Measurements from ENCODE around the gene PMS1. TPM values are rescaled to one million over a fixed set of nuclear protein-coding genes. Genes with fewer than 3 reads are reported as not detected.
A peak's percentile ranks its signal among the peaks of the same experiment; 100 is the strongest.
"Not testable (repeated sequence)": the region's sequence is repeated elsewhere in the genome, so short reads cannot be mapped to it uniquely, and the experiment has no call there.

The PMS1 gene
- polyA plus RNA-seq, 1 donor from 2014 or later = 50.9 TPM

DNA sequence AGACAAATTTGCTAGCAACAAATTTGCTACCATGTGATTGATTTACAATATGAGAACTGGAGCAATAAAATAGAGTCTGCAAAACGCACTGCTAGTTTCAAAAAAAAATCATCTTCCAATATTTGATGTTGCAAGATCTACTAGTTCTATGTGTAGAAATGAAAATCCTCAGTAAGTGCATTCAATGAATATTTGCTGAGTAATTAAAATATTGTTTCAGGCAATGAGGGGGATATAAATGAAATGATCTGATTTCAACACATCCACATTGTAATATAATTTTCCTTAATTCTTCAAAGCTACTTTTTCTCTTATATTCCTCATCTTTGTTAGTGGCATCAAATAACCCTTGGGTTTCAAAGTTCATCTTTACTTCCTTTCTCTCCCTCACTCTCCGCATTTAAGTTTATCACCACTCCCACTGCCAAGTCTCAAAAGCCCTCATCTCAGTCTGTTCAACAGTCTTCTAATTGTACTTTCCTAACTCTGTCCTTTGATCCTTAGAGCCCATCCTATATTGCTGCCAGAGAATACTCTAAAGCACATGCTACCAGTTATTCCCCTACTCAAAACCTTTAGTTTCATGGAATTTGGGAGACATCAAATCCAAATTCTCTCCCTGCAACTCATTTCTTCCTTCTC is 27.8 kb upstream of the PMS1 start:
- Histone ChIP-seq H3K4me3 (ENCODE audit: low read length) (no peak overlapping the region), H3K9me3 (ENCODE audit: low read length) (no peaks in the 10 kb centered on the region), H3K27ac (ENCODE audit: low read length) (no peak overlapping the region), H3F3A (ENCODE audit: insufficient read depth, low read length, poor library complexity, severe bottlenecking) (no peaks in the 10 kb centered on the region), H4K20me1 (ENCODE audit: insufficient read depth) (no peaks in the 10 kb centered on the region), H2AFZ (ENCODE audit: low read depth, low read length) (no peak overlapping the region), H3K36me3 (ENCODE audit: insufficient read depth, low read length) (no peaks in the 10 kb centered on the region), H3K79me2 (replicated peaks; ENCODE audit: insufficient read depth, low read length) (no peaks in the 10 kb centered on the region), H3K4me2 (ENCODE audit: low read length) (no peak overlapping the region), H3K9me2 (ENCODE audit: insufficient read depth, low read length) (no peaks in the 10 kb centered on the region), H3K9ac (ENCODE audit: low read length) (no peak overlapping the region), H3K27me3 (ENCODE audit: insufficient read depth, low read depth, low read length) (no peaks in the 10 kb centered on the region)
- TF ChIP-seq POLR2AphosphoS5 (IDR thresholded peaks at IDR 0.05) = no peak
- no peak for TF ChIP-seq EZH2 (IDR thresholded peaks at IDR 0.05; ENCODE audit: borderline replicate concordance, insufficient read depth, low read length, poor library complexity, severe bottlenecking)
- TF ChIP-seq, protein P1, sequence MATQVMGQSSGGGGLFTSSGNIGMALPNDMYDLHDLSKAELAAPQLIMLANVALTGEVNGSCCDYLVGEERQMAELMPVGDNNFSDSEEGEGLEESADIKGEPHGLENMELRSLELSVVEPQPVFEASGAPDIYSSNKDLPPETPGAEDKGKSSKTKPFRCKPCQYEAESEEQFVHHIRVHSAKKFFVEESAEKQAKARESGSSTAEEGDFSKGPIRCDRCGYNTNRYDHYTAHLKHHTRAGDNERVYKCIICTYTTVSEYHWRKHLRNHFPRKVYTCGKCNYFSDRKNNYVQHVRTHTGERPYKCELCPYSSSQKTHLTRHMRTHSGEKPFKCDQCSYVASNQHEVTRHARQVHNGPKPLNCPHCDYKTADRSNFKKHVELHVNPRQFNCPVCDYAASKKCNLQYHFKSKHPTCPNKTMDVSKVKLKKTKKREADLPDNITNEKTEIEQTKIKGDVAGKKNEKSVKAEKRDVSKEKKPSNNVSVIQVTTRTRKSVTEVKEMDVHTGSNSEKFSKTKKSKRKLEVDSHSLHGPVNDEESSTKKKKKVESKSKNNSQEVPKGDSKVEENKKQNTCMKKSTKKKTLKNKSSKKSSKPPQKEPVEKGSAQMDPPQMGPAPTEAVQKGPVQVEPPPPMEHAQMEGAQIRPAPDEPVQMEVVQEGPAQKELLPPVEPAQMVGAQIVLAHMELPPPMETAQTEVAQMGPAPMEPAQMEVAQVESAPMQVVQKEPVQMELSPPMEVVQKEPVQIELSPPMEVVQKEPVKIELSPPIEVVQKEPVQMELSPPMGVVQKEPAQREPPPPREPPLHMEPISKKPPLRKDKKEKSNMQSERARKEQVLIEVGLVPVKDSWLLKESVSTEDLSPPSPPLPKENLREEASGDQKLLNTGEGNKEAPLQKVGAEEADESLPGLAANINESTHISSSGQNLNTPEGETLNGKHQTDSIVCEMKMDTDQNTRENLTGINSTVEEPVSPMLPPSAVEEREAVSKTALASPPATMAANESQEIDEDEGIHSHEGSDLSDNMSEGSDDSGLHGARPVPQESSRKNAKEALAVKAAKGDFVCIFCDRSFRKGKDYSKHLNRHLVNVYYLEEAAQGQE (IDR thresholded peaks at IDR 0.05; ENCODE audit: borderline replicate concordance) = no peak
- no peak for TF ChIP-seq SMC3 (conservative IDR thresholded peaks at IDR 0.05; ENCODE audit: poor library complexity)
- no peak for TF ChIP-seq EP300 (conservative IDR thresholded peaks at IDR 0.05; ENCODE audit: poor library complexity, severe bottlenecking)
- TF ChIP-seq TAF1 (IDR thresholded peaks at IDR 0.05; ENCODE audit: low read depth) = no peak
- TF ChIP-seq, protein P2, sequence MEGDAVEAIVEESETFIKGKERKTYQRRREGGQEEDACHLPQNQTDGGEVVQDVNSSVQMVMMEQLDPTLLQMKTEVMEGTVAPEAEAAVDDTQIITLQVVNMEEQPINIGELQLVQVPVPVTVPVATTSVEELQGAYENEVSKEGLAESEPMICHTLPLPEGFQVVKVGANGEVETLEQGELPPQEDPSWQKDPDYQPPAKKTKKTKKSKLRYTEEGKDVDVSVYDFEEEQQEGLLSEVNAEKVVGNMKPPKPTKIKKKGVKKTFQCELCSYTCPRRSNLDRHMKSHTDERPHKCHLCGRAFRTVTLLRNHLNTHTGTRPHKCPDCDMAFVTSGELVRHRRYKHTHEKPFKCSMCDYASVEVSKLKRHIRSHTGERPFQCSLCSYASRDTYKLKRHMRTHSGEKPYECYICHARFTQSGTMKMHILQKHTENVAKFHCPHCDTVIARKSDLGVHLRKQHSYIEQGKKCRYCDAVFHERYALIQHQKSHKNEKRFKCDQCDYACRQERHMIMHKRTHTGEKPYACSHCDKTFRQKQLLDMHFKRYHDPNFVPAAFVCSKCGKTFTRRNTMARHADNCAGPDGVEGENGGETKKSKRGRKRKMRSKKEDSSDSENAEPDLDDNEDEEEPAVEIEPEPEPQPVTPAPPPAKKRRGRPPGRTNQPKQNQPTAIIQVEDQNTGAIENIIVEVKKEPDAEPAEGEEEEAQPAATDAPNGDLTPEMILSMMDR (IDR thresholded peaks at IDR 0.05; ENCODE audit: poor library complexity, severe bottlenecking) = no peak
- no peak for TF ChIP-seq MXI1 (conservative IDR thresholded peaks at IDR 0.05; ENCODE audit: poor library complexity, severe bottlenecking)
- TF ChIP-seq RAD21 (conservative IDR thresholded peaks at IDR 0.05) = no peak

DNA sequence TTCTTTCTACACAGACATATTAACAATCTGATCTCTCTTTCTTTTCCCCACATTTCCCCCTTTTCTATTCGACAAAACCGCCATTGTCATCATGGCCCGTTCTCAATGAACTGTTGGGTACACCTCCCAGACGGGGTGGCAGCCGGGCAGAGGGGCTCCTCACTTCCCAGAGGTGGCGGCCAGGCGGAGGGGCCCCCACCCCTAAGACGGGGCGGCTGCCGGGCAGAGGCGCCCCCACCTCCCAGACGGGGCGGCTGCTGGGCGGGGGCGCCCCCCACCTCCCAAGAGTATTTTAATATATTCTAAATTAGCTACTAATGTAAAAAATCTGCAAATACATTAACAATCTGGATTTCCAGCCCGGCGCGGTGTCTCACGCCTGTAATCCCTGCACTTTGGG is 24.1 kb upstream of the PMS1 start:
- H3K9ac ChIP-seq (ENCODE audit: low read length); H3K36me3 ChIP-seq (ENCODE audit: insufficient read depth, low read length); H3K79me2 ChIP-seq (replicated peaks; ENCODE audit: insufficient read depth, low read length); H3K27me3 ChIP-seq (ENCODE audit: insufficient read depth, low read depth, low read length); H3K27ac ChIP-seq (ENCODE audit: low read length); H3K4me3 ChIP-seq (ENCODE audit: low read length); H3K9me3 ChIP-seq (ENCODE audit: low read length); H2AFZ ChIP-seq (ENCODE audit: low read depth, low read length); H4K20me1 ChIP-seq (ENCODE audit: insufficient read depth); H3F3A ChIP-seq (ENCODE audit: insufficient read depth, low read length, poor library complexity, severe bottlenecking); H3K4me2 ChIP-seq (ENCODE audit: low read length); H3K9me2 ChIP-seq (ENCODE audit: insufficient read depth, low read length): not testable (repeated sequence)

DNA sequence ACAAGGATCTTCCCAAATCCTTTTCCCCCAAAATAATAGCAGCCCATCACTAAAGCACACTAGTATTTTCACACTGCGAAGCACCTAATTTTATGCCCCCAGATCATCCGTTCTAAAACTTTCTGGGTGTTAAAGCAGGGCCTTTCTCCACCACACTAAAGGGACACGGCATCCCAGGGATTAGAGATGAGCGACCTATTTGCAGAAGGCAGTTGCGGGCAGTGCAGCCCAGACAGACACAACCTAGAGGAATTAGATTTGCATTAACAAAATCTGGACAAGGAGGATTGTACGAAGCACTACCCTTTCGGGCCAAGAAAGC is 22.1 kb upstream of the PMS1 start:
- TF ChIP-seq MXI1 (conservative IDR thresholded peaks at IDR 0.05; ENCODE audit: poor library complexity, severe bottlenecking) = no peak
- no peak for TF ChIP-seq RAD21 (conservative IDR thresholded peaks at IDR 0.05)
- no peak for TF ChIP-seq TAF1 (IDR thresholded peaks at IDR 0.05; ENCODE audit: low read depth)
- TF ChIP-seq, protein P1 (IDR thresholded peaks at IDR 0.05; ENCODE audit: borderline replicate concordance) = no peak
- TF ChIP-seq EP300 (conservative IDR thresholded peaks at IDR 0.05; ENCODE audit: poor library complexity, severe bottlenecking) = no peak
- no peak for TF ChIP-seq SMC3 (conservative IDR thresholded peaks at IDR 0.05; ENCODE audit: poor library complexity)
- TF ChIP-seq EZH2 (IDR thresholded peaks at IDR 0.05; ENCODE audit: borderline replicate concordance, insufficient read depth, low read length, poor library complexity, severe bottlenecking) = no peak
- no peak for TF ChIP-seq POLR2AphosphoS5 (IDR thresholded peaks at IDR 0.05)
- TF ChIP-seq, protein P2 (IDR thresholded peaks at IDR 0.05; ENCODE audit: poor library complexity, severe bottlenecking) = no peak
- peak overlapping the region; percentile 95 for H3K9ac ChIP-seq (ENCODE audit: low read length)

More for the DNA sequence above, 22.1 kb upstream of the PMS1 start:
- Histone ChIP-seq H3K9me2 (ENCODE audit: insufficient read depth, low read length) (no peaks in the 10 kb centered on the region), H3K27me3 (ENCODE audit: insufficient read depth, low read depth, low read length) (no peaks in the 10 kb centered on the region), H3K9me3 (ENCODE audit: low read length) (no peaks in the 10 kb centered on the region), H3K27ac (ENCODE audit: low read length) (peak overlapping the region; percentile 90), H2AFZ (ENCODE audit: low read depth, low read length) (peak overlapping the region; percentile 96), H3K79me2 (replicated peaks; ENCODE audit: insufficient read depth, low read length) (peaks cover 5% of the 10 kb centered on the region), H3K36me3 (ENCODE audit: insufficient read depth, low read length) (peaks cover 5% of the 10 kb centered on the region), H3F3A (ENCODE audit: insufficient read depth, low read length, poor library complexity, severe bottlenecking) (peaks cover 4% of the 10 kb centered on the region), H3K4me2 (ENCODE audit: low read length) (peak overlapping the region; percentile 90), H3K4me3 (ENCODE audit: low read length) (peak overlapping the region; percentile 84), H4K20me1 (ENCODE audit: insufficient read depth) (no peaks in the 10 kb centered on the region)
